Karpas-422 (cell line): ENCODE measurements around the gene UACA. TPM values are rescaled to one million over a fixed set of nuclear protein-coding genes. Genes with fewer than 3 reads are reported as not detected.
"Not testable (repeated sequence)": the region's sequence is repeated elsewhere in the genome, so short reads cannot be mapped to it uniquely, and the experiment has no call there.

ENCODE experiments used
- DNase-seq: peaks from one replicate; pipeline ENCODE4 v3.0.0-alpha.2; 2015
- H2AFZ ChIP-seq: fragments of 200-600 bp; sonication (generic); 2 replicates; pipeline ENCODE4 v1.6.1; 2014; ENCODE audit warnings: antibody characterized with exemption, low read length, mixed read lengths
- H3K27ac ChIP-seq: fragments of 200-600 bp; sonication (generic); 2 replicates; pipeline ENCODE4 v1.5.1; 2014; ENCODE audit warnings: mild to moderate bottlenecking, low read length, moderate library complexity
- H3K27me3 ChIP-seq: fragments of 200-600 bp; sonication (generic); 2 replicates; pipeline ENCODE4 v1.6.1; 2014; ENCODE audit warnings: low read length, mixed read lengths
- H3K36me3 ChIP-seq: fragments of 200-600 bp; sonication (generic); 2 replicates; pipeline ENCODE4 v1.6.1; 2014; ENCODE audit warnings: low read length, mixed read lengths; ENCODE audit not compliant: insufficient read depth
- H3K4me1 ChIP-seq: fragments of 200-600 bp; sonication (generic); 2 replicates; pipeline ENCODE4 v1.6.1; 2014; ENCODE audit warnings: mild to moderate bottlenecking, low read length, mixed read lengths
- H3K4me2 ChIP-seq: fragments of 200-600 bp; sonication (generic); 2 replicates; pipeline ENCODE4 v1.6.1; 2014; ENCODE audit warnings: low read length, low read depth, mild to moderate bottlenecking; ENCODE audit not compliant: poor library complexity, severe bottlenecking
- H3K4me3 ChIP-seq: fragments of 200-600 bp; sonication (generic); 2 replicates; pipeline ENCODE4 v1.5.1; 2014; ENCODE audit warnings: mild to moderate bottlenecking, antibody characterized with exemption, low read length, mixed read lengths
- H3K79me2 ChIP-seq: fragments of 200-600 bp; sonication (generic); 2 replicates; pipeline ENCODE4 v1.6.1; 2014; ENCODE audit warnings: mild to moderate bottlenecking, low read length, mixed read lengths
- H3K9ac ChIP-seq: fragments of 200-600 bp; sonication (generic); 2 replicates; pipeline ENCODE4 v1.6.0; 2014; ENCODE audit warnings: low read length
- H3K9me2 ChIP-seq: fragments of 200-600 bp; sonication (generic), shearing (Covaris generic); replicated peaks from 2 replicates; pipeline ENCODE4 v1.6.0; 2014; ENCODE audit warnings: mild to moderate bottlenecking, low read length, moderate library complexity; ENCODE audit not compliant: insufficient read depth
- H3K9me3 ChIP-seq: fragments of 300-700, 200-600 bp; sonication (generic); 2 replicates; pipeline ENCODE4 v1.6.1; 2014; ENCODE audit warnings: low read length, mixed read lengths
- H4K20me1 ChIP-seq: fragments of 200-600 bp; sonication (generic); 2 replicates; pipeline ENCODE4 v1.6.1; 2014; ENCODE audit warnings: mild to moderate bottlenecking, antibody characterized with exemption, low read length, low read depth; ENCODE audit not compliant: insufficient read depth
- total RNA-seq: library from RNA; depleted of rRNA; stranded (reverse); fragments of >200 nt; shearing (Covaris generic); gene quantifications from 2 replicates; pipeline ENCODE4 v1.2.3, GENCODE V29; 2014; ENCODE audit warnings: low replicate concordance

UACA gene
- total RNA-seq, 1 experiment from 2014 or later: not detected

DNA sequence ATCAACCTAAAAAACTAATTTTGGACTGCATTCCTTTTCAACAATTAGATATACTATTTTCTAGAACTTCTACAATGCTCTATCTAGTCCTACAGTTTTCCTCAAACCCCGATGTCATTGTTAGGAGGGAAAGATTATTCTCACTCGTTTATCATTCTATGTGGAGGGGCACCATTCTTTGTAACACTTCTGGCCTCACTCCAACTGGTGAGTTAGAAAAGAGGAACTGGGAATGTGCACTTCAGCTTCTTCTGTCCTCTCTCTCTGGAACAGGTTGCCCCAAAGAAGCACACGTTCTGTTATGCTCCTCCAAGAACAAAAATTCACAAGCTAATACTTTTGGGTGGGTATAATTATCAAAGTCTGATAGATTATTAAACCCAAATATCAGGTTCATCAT lies 137.9 kb downstream of the UACA start:
- no peaks in the 10 kb centered on the region for H3K79me2 ChIP-seq
- H3K36me3 ChIP-seq: no peaks in the 10 kb centered on the region
- no peak overlapping the region for H2AFZ ChIP-seq
- H3K9me3 ChIP-seq: peaks cover 3% of the 10 kb centered on the region; the same call in 1 of the 2 replicates
- no peaks in the 10 kb centered on the region; the same call in 1 of the 2 replicates for H3K4me1 ChIP-seq
- peak; percentile 47 for DNase-seq
- no peaks in the 10 kb centered on the region for H3K9me2 ChIP-seq
- H3K27me3 ChIP-seq: no peaks in the 10 kb centered on the region
- no peaks in the 10 kb centered on the region for H4K20me1 ChIP-seq
- H3K9ac ChIP-seq: no peak overlapping the region
- H3K27ac ChIP-seq: no peak overlapping the region
- no peak overlapping the region for H3K4me2 ChIP-seq
- H3K4me3 ChIP-seq: no peak overlapping the region

GRCh38 chr15:70625011-70625410 lies 138.3 kb downstream of the UACA start:
- H3K9ac ChIP-seq: no peak overlapping the region
- H3K27ac ChIP-seq: no peak overlapping the region
- no peaks in the 10 kb centered on the region for H3K36me3 ChIP-seq
- no peak overlapping the region for H2AFZ ChIP-seq
- no peaks in the 10 kb centered on the region for H4K20me1 ChIP-seq
- H3K79me2 ChIP-seq: no peaks in the 10 kb centered on the region
- no peaks in the 10 kb centered on the region for H3K27me3 ChIP-seq
- DNase-seq: no peak
- H3K4me1 ChIP-seq: no peaks in the 10 kb centered on the region; the same call in 1 of the 2 replicates
- no peak overlapping the region for H3K4me3 ChIP-seq
- no peaks in the 10 kb centered on the region for H3K9me2 ChIP-seq
- H3K9me3 ChIP-seq: peaks cover 3% of the 10 kb centered on the region; the same call in 1 of the 2 replicates
- no peak overlapping the region for H3K4me2 ChIP-seq

GRCh38 chr15:70618929-70619328 lies 144.4 kb downstream of the UACA start:
- Histone ChIP-seq H3K36me3 (no peaks in the 10 kb centered on the region), H3K27ac (no peak overlapping the region), H2AFZ (no peak overlapping the region), H4K20me1 (no peaks in the 10 kb centered on the region), H3K9me3 (peaks cover 3% of the 10 kb centered on the region; the same call in 1 of the 2 replicates), H3K4me1 (no peaks in the 10 kb centered on the region), H3K79me2 (no peaks in the 10 kb centered on the region), H3K9me2 (no peaks in the 10 kb centered on the region), H3K4me3 (no peak overlapping the region), H3K4me2 (no peak overlapping the region), H3K9ac (no peak overlapping the region), H3K27me3 (0 out of 2 replicates have a peak, but pooled peaks cover 3% of the 10 kb centered on the region)
- no peak for DNase-seq

GRCh38 chr15:70617911-70618287 lies 145.5 kb downstream of the UACA start:
- no peaks in the 10 kb centered on the region for H3K36me3 ChIP-seq
- DNase-seq: no peak
- no peak overlapping the region for H3K4me3 ChIP-seq
- no peaks in the 10 kb centered on the region for H3K9me2 ChIP-seq
- no peaks in the 10 kb centered on the region for H3K79me2 ChIP-seq
- no peaks in the 10 kb centered on the region for H4K20me1 ChIP-seq
- H3K27ac ChIP-seq: no peak overlapping the region
- no peaks in the 10 kb centered on the region for H3K4me1 ChIP-seq
- H3K27me3 ChIP-seq: 0 out of 2 replicates have a peak, but pooled peaks cover 3% of the 10 kb centered on the region
- H3K9me3 ChIP-seq: peaks cover 3% of the 10 kb centered on the region; the same call in 1 of the 2 replicates
- no peak overlapping the region for H3K9ac ChIP-seq
- H3K4me2 ChIP-seq: no peak overlapping the region
- H2AFZ ChIP-seq: no peak overlapping the region

DNA sequence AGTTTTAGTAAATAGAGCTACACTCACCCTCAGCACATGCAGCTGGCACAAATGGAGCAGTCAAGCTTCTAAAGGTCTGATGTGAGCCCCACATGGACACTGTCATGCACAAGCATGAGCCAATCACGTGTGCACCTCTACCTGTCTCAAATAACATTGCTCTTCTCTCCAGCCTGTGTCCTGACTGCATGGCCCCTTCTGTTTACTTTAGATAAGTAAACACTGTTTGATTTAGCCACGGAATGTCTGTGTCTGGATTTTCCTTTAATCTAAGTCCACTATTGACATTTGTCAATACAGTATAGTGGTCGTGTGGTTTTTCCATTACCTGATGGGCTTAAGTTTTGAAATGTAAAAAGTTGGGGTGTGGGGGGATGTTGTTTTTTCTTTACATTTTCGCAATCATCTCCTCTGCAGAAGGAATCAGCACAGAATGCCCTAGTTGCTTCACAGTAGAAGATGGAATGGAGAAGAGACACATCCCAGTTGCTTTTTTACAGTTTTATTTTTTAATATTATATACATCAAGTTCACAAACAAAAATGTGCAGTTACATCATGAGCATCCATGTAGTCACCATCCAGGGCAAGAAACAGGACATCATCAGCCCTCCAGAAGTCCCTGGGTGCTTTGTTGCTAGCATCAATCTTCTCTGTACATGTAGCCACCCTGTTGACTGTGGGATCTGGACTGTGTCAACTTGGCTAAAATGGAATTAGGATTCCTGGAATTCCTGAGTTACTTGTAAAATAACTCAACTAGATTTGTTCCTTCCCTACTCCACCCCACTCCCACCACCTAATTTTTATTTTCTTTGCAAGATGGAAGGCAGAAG lies 146.1 kb downstream of the UACA start:
- 0 out of 2 replicates have a peak, but pooled peaks cover 3% of the 10 kb centered on the region for H3K27me3 ChIP-seq
- H3K4me2 ChIP-seq: no peak overlapping the region
- no peak overlapping the region for H2AFZ ChIP-seq
- H4K20me1 ChIP-seq: no peaks in the 10 kb centered on the region
- no peak overlapping the region for H3K4me3 ChIP-seq
- no peak overlapping the region for H3K27ac ChIP-seq
- H3K9ac ChIP-seq: no peak overlapping the region
- H3K79me2 ChIP-seq: no peaks in the 10 kb centered on the region
- H3K4me1 ChIP-seq: no peaks in the 10 kb centered on the region
- H3K36me3 ChIP-seq: no peaks in the 10 kb centered on the region
- H3K9me2 ChIP-seq: no peaks in the 10 kb centered on the region
- no peaks in the 10 kb centered on the region; the same call in 1 of the 2 replicates for H3K9me3 ChIP-seq
- DNase-seq: no peak

DNA sequence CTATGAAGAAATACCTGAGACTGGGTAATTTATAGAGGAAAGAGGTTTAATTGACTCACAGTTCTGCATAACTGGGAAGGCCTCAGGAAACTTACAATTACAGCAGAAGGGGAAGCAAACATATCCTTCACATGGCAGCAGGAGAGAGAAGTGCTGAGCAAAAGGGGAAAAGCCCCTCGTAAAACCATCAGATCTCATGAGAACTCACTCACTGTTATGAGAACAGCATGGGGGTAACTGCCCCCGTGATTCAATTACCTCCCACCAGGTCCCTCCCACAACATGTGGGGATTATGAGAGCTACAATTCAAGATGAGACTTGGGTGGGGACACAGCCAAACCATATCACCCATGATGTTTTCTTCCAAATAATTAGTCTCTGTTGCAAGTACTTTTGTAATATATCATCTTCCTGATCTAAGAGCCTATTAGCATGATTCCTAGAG lies 147.0 kb downstream of the UACA start:
- not testable (repeated sequence) for H3K9me3 ChIP-seq, H3K4me1 ChIP-seq, H3K4me3 ChIP-seq, H2AFZ ChIP-seq, H3K9me2 ChIP-seq, H3K27ac ChIP-seq, H3K79me2 ChIP-seq, H3K27me3 ChIP-seq, H3K4me2 ChIP-seq, H4K20me1 ChIP-seq, DNase-seq, H3K36me3 ChIP-seq, H3K9ac ChIP-seq

GRCh38 chr15:70615435-70616310 lies 147.7 kb downstream of the UACA start:
- no peak overlapping the region for H3K4me3 ChIP-seq
- H3K9me2 ChIP-seq: no peaks in the 10 kb centered on the region
- H3K27ac ChIP-seq: no peak overlapping the region
- no peaks in the 10 kb centered on the region for H3K79me2 ChIP-seq
- H3K4me1 ChIP-seq: no peaks in the 10 kb centered on the region
- H3K9me3 ChIP-seq: no peaks in the 10 kb centered on the region
- no peak for DNase-seq
- no peaks in the 10 kb centered on the region for H4K20me1 ChIP-seq
- H3K27me3 ChIP-seq: 0 out of 2 replicates have a peak, but pooled peaks cover 3% of the 10 kb centered on the region
- H3K4me2 ChIP-seq: no peak overlapping the region
- H3K36me3 ChIP-seq: no peaks in the 10 kb centered on the region
- H3K9ac ChIP-seq: no peak overlapping the region
- no peak overlapping the region for H2AFZ ChIP-seq

- Histone ChIP-seq H3K9me2 (no peaks in the 10 kb centered on the region), H2AFZ (no peak overlapping the region), H3K4me1 (no peaks in the 10 kb centered on the region), H4K20me1 (no peaks in the 10 kb centered on the region), H3K79me2 (no peaks in the 10 kb centered on the region), H3K4me2 (no peak overlapping the region), H3K4me3 (no peak overlapping the region), H3K9ac (no peak overlapping the region), H3K9me3 (no peaks in the 10 kb centered on the region), H3K27ac (no peak overlapping the region), H3K27me3 (0 out of 2 replicates have a peak, but pooled peaks cover 3% of the 10 kb centered on the region), H3K36me3 (no peaks in the 10 kb centered on the region)
- no peak for DNase-seq
Observed at GRCh38 chr15:70614221-70614620, 149.1 kb downstream of the UACA start.
